VCaP (cell line): ENCODE data around the gene NFASC.

Source experiments
- H3K27ac ChIP-seq: fragments of 450-650 bp; 2 replicates; pipeline ENCODE4 v1.5.1; 2017
- TF ChIP-seq, protein P1 (sequence below): fragments of 450-650 bp; conservative IDR thresholded peaks from 2 replicates; pipeline ENCODE4 v1.5.1; 2017; ENCODE audit warnings: mild to moderate bottlenecking, moderate library complexity

The NFASC gene

DNA sequence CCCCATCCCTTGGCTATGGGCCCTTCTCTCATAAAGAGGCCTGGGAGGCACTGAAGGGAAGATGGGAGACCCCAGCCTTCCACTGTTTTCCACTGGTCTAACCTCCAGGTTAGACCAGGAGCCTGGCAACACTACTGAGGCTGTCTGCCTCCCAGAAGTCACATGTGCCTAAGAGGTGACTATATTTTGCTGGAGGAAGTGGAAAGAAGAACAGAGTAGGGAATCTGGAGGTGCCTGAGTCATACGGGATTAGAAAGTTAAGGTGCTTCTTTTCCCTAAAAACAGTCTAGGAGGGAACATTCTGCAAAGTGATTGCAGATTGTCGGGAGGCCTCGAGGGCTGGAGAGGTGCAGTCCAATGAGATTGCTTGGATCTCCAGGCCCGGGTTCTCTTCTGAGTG is 4.6 kb downstream of the NFASC start:
- TF ChIP-seq, protein P1, sequence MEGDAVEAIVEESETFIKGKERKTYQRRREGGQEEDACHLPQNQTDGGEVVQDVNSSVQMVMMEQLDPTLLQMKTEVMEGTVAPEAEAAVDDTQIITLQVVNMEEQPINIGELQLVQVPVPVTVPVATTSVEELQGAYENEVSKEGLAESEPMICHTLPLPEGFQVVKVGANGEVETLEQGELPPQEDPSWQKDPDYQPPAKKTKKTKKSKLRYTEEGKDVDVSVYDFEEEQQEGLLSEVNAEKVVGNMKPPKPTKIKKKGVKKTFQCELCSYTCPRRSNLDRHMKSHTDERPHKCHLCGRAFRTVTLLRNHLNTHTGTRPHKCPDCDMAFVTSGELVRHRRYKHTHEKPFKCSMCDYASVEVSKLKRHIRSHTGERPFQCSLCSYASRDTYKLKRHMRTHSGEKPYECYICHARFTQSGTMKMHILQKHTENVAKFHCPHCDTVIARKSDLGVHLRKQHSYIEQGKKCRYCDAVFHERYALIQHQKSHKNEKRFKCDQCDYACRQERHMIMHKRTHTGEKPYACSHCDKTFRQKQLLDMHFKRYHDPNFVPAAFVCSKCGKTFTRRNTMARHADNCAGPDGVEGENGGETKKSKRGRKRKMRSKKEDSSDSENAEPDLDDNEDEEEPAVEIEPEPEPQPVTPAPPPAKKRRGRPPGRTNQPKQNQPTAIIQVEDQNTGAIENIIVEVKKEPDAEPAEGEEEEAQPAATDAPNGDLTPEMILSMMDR: no peak
- H3K27ac ChIP-seq: no peak overlapping the region

DNA sequence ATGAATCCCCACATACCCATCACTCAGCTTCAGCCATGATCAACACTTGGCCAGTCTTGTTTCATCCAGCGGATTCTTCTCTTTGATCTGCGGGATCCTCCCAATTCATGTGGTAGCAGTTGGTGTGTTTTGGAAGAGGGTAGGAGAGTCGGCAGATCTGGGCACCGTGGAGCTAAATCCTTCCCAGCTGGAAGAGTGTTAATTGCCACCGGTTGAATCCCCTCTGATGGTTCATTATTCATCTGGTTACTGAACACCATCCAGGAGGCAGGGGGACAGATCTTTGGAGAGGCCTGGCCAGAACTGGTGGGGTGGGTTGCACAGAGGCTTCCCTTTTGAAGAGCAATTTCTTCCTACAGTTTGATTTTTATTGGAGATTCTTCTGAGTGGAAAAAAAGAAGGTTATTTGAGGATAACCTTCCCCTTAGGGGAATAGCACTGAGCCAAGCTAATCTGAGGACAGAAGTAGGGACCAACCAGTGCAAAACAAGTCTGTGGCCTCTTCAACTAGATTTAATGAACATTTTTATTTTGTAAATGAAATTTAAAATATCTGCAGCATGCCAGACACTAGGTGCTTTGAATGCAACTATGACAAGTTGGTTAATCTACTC is 8.1 kb downstream of the NFASC start:
- TF ChIP-seq, protein P1: no peak
- no peak overlapping the region for H3K27ac ChIP-seq

DNA sequence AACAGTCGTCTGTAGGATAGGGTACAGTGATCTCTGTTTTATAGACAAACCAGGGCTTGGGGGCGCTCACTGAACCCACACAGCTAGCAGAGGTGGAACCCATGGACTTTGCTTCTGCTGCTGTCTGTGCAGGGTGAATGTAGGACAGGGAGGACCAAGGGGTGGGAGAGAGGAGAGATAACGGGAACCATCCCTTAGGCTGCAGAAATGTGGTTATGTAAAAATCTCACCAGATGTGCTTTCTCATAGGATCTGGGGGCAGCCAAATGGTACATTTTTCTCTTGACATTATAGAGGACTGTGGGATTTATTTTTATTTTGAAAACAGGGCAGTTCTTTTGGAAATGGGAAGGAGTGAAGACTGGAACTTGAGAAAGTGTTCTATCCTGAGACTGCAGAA is 8.7 kb downstream of the NFASC start:
- no peak overlapping the region for H3K27ac ChIP-seq
- TF ChIP-seq, protein P1: no peak

DNA sequence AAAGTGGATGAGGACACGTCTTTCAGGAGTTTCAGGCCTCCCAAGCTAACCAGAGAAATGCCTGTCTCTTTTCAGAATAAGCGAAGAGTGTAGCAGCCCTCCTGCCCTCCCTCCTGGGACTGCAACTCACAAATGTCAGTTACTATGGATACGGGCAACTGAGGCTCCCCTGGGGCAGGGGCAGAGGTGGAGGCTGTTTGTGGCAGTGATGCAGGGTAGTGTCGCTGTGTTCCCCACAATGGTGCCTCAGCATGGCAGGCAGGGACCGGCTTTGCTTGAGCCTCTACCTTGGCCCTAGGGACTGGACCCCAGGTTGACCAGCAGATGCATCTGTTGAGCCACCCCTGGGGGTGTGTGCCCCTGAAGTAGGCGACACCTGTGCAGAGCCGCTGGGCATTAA is 10.2 kb downstream of the NFASC start:
- TF ChIP-seq, protein P1: no peak
- no peak overlapping the region; the same call in 1 of the 2 replicates for H3K27ac ChIP-seq

DNA sequence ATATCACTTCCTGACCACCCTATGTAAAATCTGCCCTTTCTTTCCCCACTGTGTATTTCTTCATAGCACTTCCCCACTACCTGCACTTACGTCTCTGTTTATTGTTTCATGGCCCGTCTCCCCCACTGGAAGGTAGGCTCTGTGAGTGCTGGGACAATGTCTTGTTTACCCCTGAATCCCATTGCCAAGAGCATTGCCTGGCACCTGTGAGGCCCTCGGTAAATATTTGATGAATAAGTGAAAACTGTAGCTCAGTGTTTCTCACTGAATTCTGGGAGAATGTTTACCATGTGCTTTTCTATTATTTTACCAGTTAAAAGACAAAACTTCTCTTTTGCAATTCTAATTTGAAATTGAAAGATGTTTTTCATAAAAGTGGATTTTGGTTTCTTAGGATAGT is 11.8 kb downstream of the NFASC start:
- TF ChIP-seq, protein P1: no peak
- peak overlapping the region; percentile 69 for H3K27ac ChIP-seq

DNA sequence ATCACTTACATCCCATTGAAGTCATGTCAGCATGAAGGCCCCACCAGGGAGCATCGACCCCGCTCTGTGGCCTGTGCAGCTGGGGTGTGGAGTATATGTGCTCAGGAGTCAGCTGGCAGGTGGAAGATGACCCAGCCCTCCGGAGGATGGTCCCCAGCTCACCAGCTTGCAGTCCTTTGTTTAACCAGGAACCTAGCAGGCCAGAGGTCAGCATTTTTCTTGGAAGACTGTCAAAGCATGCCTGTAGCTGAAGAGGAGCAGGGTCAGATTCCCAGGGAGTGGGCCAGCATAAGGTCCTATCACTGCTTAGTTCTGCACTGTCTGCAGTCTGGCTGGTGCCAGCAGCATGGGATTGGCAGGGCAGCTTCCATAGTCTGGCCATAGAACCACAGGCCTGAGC is 12.7 kb downstream of the NFASC start:
- TF ChIP-seq, protein P1: no peak
- H3K27ac ChIP-seq: peak overlapping the region; percentile 69; the same call in 1 of the 2 replicates

DNA sequence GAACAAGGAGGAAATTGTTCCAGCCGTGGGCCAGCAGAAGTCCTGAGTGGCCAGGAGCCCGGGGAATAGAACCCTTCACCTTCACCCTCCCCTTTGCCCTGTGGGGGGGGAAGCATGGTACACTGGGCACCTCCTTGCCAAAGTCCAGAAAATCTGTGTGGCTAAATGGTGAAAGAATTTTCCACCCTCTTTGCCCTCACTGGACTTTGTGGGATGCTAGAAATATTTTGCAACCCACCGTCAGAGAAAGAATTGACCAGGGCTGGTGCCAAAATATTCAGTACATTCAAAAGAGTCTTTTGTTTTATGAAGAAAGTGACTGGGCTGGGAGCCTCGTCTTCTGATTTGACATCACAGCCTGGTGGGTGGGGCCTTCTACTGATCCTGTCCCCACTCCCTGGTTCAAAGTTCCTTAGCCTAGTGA is 14.6 kb downstream of the NFASC start:
- TF ChIP-seq, protein P1: no peak
- no peak overlapping the region for H3K27ac ChIP-seq
